WERI-Rb-1 (cell line): ENCODE results near the gene OLFML2A.

ENCODE experiments used
- DNase-seq: peaks from one replicate; pipeline ENCODE4 v3.0.0-alpha.2; 2020
- H3K27ac ChIP-seq: fragments of 250-450 bp; sonication (Bioruptor Pico); 2 replicates; pipeline ENCODE4 v1.5.1; 2020; ENCODE audit warnings: mild to moderate bottlenecking, moderate library complexity
- H3K27me3 ChIP-seq: fragments of 250-450 bp; sonication (Bioruptor Pico); 2 replicates; pipeline ENCODE4 v1.5.1; 2021; ENCODE audit warnings: mild to moderate bottlenecking, low read depth, moderate library complexity; ENCODE audit not compliant: insufficient read depth, severe bottlenecking
- H3K36me3 ChIP-seq: fragments of 250-450 bp; sonication (Bioruptor Pico); 2 replicates; pipeline ENCODE4 v1.5.1; 2020; ENCODE audit warnings: mild to moderate bottlenecking, moderate library complexity
- H3K4me3 ChIP-seq: 2 replicates; pipeline ENCODE4 v1.5.1; 2011; ENCODE audit warnings: low read depth, mild to moderate bottlenecking, control low read depth, low read length
- H3K9me3 ChIP-seq: fragments of 250-450 bp; sonication (Bioruptor Pico); 2 replicates; pipeline ENCODE4 v1.5.1; 2021; ENCODE audit warnings: mild to moderate bottlenecking, moderate library complexity; ENCODE audit not compliant: severe bottlenecking
- CTCF ChIP-seq: IDR thresholded peaks from 2 replicates; pipeline ENCODE4 v1.5.1; 2011; ENCODE audit warnings: low read depth, mild to moderate bottlenecking, control low read depth, inconsistent platforms, low read length

The OLFML2A gene

DNA sequence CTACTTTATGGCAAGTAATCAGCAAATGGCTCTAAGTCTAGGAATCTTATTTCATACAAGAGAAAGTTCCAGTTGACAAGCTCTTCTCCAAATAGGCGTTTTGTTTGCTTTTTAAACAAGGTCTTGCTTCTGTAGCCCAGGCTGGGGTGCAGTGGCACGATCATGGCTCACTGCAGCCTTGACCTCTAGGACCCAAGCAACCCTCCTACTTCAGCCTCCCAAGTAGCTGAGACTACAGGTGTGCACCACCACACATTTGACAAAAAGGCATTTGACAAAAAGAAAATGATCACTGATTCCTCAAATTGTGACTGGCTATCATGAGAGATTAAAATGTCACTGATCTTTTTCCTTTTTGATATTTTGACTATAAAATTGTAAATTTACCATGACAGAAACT is 37.6 kb upstream of the OLFML2A start:
- no peak overlapping the region for H3K4me3 ChIP-seq
- peaks cover 30% of the 10 kb centered on the region for H3K36me3 ChIP-seq
- no peak for DNase-seq
- no peaks in the 10 kb centered on the region for H3K27me3 ChIP-seq
- no peak for TF ChIP-seq CTCF
- no peaks in the 10 kb centered on the region for H3K9me3 ChIP-seq
- no peak overlapping the region for H3K27ac ChIP-seq

- H3K27me3 ChIP-seq = no peaks in the 10 kb centered on the region
- no peak for DNase-seq
- TF ChIP-seq CTCF = no peak
- H3K4me3 ChIP-seq = no peak overlapping the region
- no peaks in the 10 kb centered on the region for H3K9me3 ChIP-seq
- peaks cover 28% of the 10 kb centered on the region for H3K36me3 ChIP-seq
- H3K27ac ChIP-seq = no peak overlapping the region
These were observed 35.8 kb upstream of the OLFML2A start for GRCh38 chr9:124741149-124741548.

GRCh38 chr9:124741662-124742061 is 35.3 kb upstream of the OLFML2A start:
- TF ChIP-seq CTCF = no peak
- H3K27me3 ChIP-seq = no peaks in the 10 kb centered on the region
- peaks cover 26% of the 10 kb centered on the region for H3K36me3 ChIP-seq
- no peak overlapping the region for H3K4me3 ChIP-seq
- no peak for DNase-seq
- no peaks in the 10 kb centered on the region for H3K9me3 ChIP-seq
- H3K27ac ChIP-seq = no peak overlapping the region

GRCh38 chr9:124742940-124743339 is 34.0 kb upstream of the OLFML2A start:
- H3K27me3 ChIP-seq = no peaks in the 10 kb centered on the region
- DNase-seq = no peak
- H3K27ac ChIP-seq = no peak overlapping the region
- no peak for TF ChIP-seq CTCF
- H3K36me3 ChIP-seq = peaks cover 23% of the 10 kb centered on the region
- H3K4me3 ChIP-seq = no peak overlapping the region
- H3K9me3 ChIP-seq = no peaks in the 10 kb centered on the region

GRCh38 chr9:124743686-124744348 is 33.1 kb upstream of the OLFML2A start:
- no peaks in the 10 kb centered on the region for H3K9me3 ChIP-seq
- H3K4me3 ChIP-seq = no peak overlapping the region
- peaks cover 21% of the 10 kb centered on the region for H3K36me3 ChIP-seq
- no peak overlapping the region for H3K27ac ChIP-seq
- H3K27me3 ChIP-seq = no peaks in the 10 kb centered on the region
- DNase-seq = no peak
- no peak for TF ChIP-seq CTCF

GRCh38 chr9:124747065-124747464 is 29.9 kb upstream of the OLFML2A start:
- Histone ChIP-seq H3K4me3 (no peak overlapping the region), H3K27ac (no peak overlapping the region), H3K27me3 (no peaks in the 10 kb centered on the region), H3K36me3 (peaks cover 11% of the 10 kb centered on the region), H3K9me3 (no peaks in the 10 kb centered on the region)
- TF ChIP-seq CTCF = no peak
- DNase-seq = no peak
